K562 (cell line): ENCODE results near the gene DCDC2. TPM values are rescaled to one million over a fixed set of nuclear protein-coding genes. Genes with fewer than 3 reads are reported as not detected.

Experiments used
- ARID1B ChIP-seq: fragments of 450-650 bp; IDR thresholded peaks from 2 replicates; pipeline ENCODE4 v1.6.1; 2016; ENCODE audit warnings: antibody characterized with exemption, mild to moderate bottlenecking, inconsistent platforms
- ARNT ChIP-seq, 2 experiments: fragments of 450-650 bp; IDR thresholded peaks; 2 replicates each; pipeline ENCODE4 v1.6.1; 2016; ENCODE audit warnings: mild to moderate bottlenecking in 1 of 2
- BDP1 ChIP-seq: IDR thresholded peaks from 3 replicates; pipeline ENCODE4 v1.6.1; 2011; ENCODE audit not compliant: insufficient read length, insufficient read depth
- CREM ChIP-seq: IDR thresholded peaks from 2 replicates; pipeline ENCODE4 v1.6.1; 2014; ENCODE audit warnings: antibody characterized with exemption, low read depth
- DNMT1 ChIP-seq: fragments of 450-650 bp; IDR thresholded peaks from 2 replicates; pipeline ENCODE4 v1.6.1; 2016; ENCODE audit warnings: antibody characterized with exemption, mild to moderate bottlenecking
- FOXK2 ChIP-seq, 2 experiments: fragments of 450-650 bp; IDR thresholded peaks in 1 of 2; conservative IDR thresholded peaks in 1 of 2; 2 replicates each; pipeline ENCODE4 v1.6.1; 2016; ENCODE audit warnings: low read depth in 2 of 2, mild to moderate bottlenecking in 1 of 2
- JUNB ChIP-seq: fragments of 450-650 bp; formaldehyde crosslinking; conservative IDR thresholded peaks from 2 replicates; pipeline ENCODE4 v1.4.0; 2020; ENCODE audit warnings: mild to moderate bottlenecking
- MECOM ChIP-seq: fragments of 250-450 bp; sonication (Bioruptor Pico); IDR thresholded peaks from 2 replicates; pipeline ENCODE4 v1.8.0; 2022; ENCODE audit warnings: inconsistent platforms
- MTA3 ChIP-seq: fragments of 450-650 bp; formaldehyde crosslinking; IDR thresholded peaks from 2 replicates; pipeline ENCODE4 v1.6.1; 2017; ENCODE audit warnings: mild to moderate bottlenecking, borderline replicate concordance
- NFATC3 ChIP-seq: fragments of 450-650 bp; IDR thresholded peaks from 2 replicates; pipeline ENCODE4 v1.6.1; 2017; ENCODE audit warnings: mild to moderate bottlenecking
- RAD21 ChIP-seq, 2 experiments: fragments of 250-450 bp in 1 of 2; fragments of 450-650 bp in 1 of 2; sonication (Bioruptor Pico) in 1 of 2; formaldehyde crosslinking in 1 of 2; IDR thresholded peaks in 1 of 2; conservative IDR thresholded peaks in 1 of 2; 2 replicates each; pipeline versions ENCODE4 v1.4.0 to v1.8.0; 2020 to 2022; ENCODE audit warnings: mild to moderate bottlenecking in 2 of 2, moderate library complexity in 1 of 2
- SAFB2 ChIP-seq: fragments of 200-400 bp; formaldehyde crosslinking; IDR thresholded peaks from 2 replicates; pipeline ENCODE4 v1.6.1; 2018; ENCODE audit warnings: borderline replicate concordance, low read length, low read depth, moderate library complexity; ENCODE audit not compliant: severe bottlenecking
- SMC3 ChIP-seq: conservative IDR thresholded peaks from 2 replicates; pipeline ENCODE4 v1.6.1; 2011; ENCODE audit warnings: low read depth, low read length, improper control_type of control experiment; ENCODE audit not compliant: insufficient read depth
- SNAPC5 ChIP-seq: fragments of 250-450 bp; sonication (Bioruptor Pico); IDR thresholded peaks from 2 replicates; pipeline ENCODE4 v1.8.0; 2021; ENCODE audit warnings: moderate library complexity, mild to moderate bottlenecking, inconsistent platforms
- TRIM28 ChIP-seq: fragments of 450-650 bp; IDR thresholded peaks from 2 replicates; pipeline ENCODE4 v1.6.1; 2017
- XRCC5 ChIP-seq: fragments of 200-400 bp; formaldehyde crosslinking; IDR thresholded peaks from 2 replicates; pipeline ENCODE4 v1.6.1; 2017; ENCODE audit warnings: low read depth, mild to moderate bottlenecking, low read length
- ZBTB7A ChIP-seq: IDR thresholded peaks from 2 replicates; pipeline ENCODE4 v1.6.1; 2011; ENCODE audit warnings: low read depth, mild to moderate bottlenecking, low read length, moderate library complexity, borderline replicate concordance; ENCODE audit not compliant: control insufficient read depth
- ZNF384 ChIP-seq: IDR thresholded peaks from 2 replicates; pipeline ENCODE4 v1.6.1; 2012; ENCODE audit warnings: low read depth, low read length, improper control_type of control experiment
- ZNF655 ChIP-seq: fragments of 250-450 bp; sonication (Bioruptor Pico); IDR thresholded peaks from 2 replicates; pipeline ENCODE4 v1.5.0; 2021
- polyA plus RNA-seq, 8 experiments: library from polyadenylated mRNA; depleted of rRNA in 4 of 8; stranded (reverse) in 5 of 8; unstranded in 3 of 8; fragments of >200 nt; fragmentation: Nextera tagmentation in 2 of 8; fragmentation: Illumina TruSeq in 1 of 8; extraction: Ambion mirVana in 2 of 8; extraction: Trizol in 1 of 8; gene quantifications; 2 replicates each; pipeline versions ENCODE4 v1.2.1 to v1.2.3, GENCODE V29; 2011 to 2014; ENCODE audit warnings: inconsistent platforms in 1 of 8, missing spikeins in 1 of 8
- total RNA-seq, 7 experiments: library from RNA; depleted of rRNA in 6 of 7; stranded (reverse); fragments of >200 nt in 6 of 7; fragmentation: Illumina TruSeq in 2 of 7; extraction: Trizol in 2 of 7; gene quantifications; 2 replicates each; pipeline versions ENCODE4 v1.2.1 to v1.2.3, GENCODE V29; 2011 to 2021; ENCODE audit warnings: low replicate concordance in 1 of 7

DCDC2 gene
- total and polyA plus RNA-seq, 9 of the 15 experiments (the other 6 are each of a cell fraction or from before 2014, with no cell fraction given), result 0.04 TPM; not detected in 8

- TF ChIP-seq SMC3 (0 out of 2 replicates have a peak, but pooled peaks have one; percentile 13), ZNF655 (CRISPR knock-in tag) (no peak), FOXK2 (conservative IDR thresholded peaks at IDR 0.05 in 1 of 2, IDR thresholded peaks at IDR 0.05 in 1 of 2; ENCODE audit: low read depth in 2 of 2) (0 out of 4 replicates have a peak, but pooled peaks of 1 of the 2 experiments have one; percentile 42), TRIM28 (no peak), MECOM (no peak), SAFB2 (no peak), ARNT (IDR thresholded peaks at IDR 0.05) (0 out of 4 replicates have a peak, but pooled peaks of 1 of the 2 experiments have one; percentile 38), ARID1B (no peak), RAD21 (CRISPR knock-in tag; conservative IDR thresholded peaks at IDR 0.05 in 1 of 2, IDR thresholded peaks at IDR 0.05 in 1 of 2) (peak; percentile 69 to 75), DNMT1 (no peak), ZNF384 (no peak), CREM (0 out of 2 replicates have a peak, but pooled peaks have one; percentile 6), SNAPC5 (CRISPR knock-in tag) (no peak), MTA3 (no peak), NFATC3 (no peak), XRCC5 (no peak), ZBTB7A (no peak), JUNB (CRISPR knock-in tag) (no peak), BDP1 (no peak)
Measured at GRCh38 chr6:24283043-24283985, 74.5 kb downstream of the DCDC2 start (continued).
